CD14-positive monocyte (primary cell): ENCODE results near the gene GALNTL6. TPM values are rescaled to one million over a fixed set of nuclear protein-coding genes. Genes with fewer than 3 reads are reported as not detected.

ENCODE experiments used
- DNase-seq, 3 donors: peaks; one replicate each; pipeline ENCODE4 v3.0.0-alpha.2; 2011 to 2022
- H2AFZ ChIP-seq: 2 replicates; pipeline ENCODE4 v1.6.0; 2012; ENCODE audit warnings: mild to moderate bottlenecking, low read depth, low read length, inconsistent platforms; ENCODE audit not compliant: insufficient read depth, poor library complexity, severe bottlenecking
- H3K27ac ChIP-seq, 2 donors: 1 replicate in 1 of 2; 2 replicates in 1 of 2; pipeline ENCODE4 v1.5.1; 2012 to 2013; ENCODE audit warnings: low read length in 2 of 2, control low read depth in 1 of 2, inconsistent platforms in 1 of 2, low read depth in 1 of 2, mild to moderate bottlenecking in 1 of 2
- H3K27me3 ChIP-seq, 2 donors: one replicate each; pipeline versions ENCODE4 v1.6.0 to v1.6.1; 2011 to 2013; ENCODE audit warnings: low read length in 2 of 2; ENCODE audit not compliant: control insufficient read depth in 2 of 2, insufficient read depth in 2 of 2
- H3K36me3 ChIP-seq, 2 donors: replicated peaks in 1 of 2; 1 replicate in 1 of 2; 2 replicates in 1 of 2; pipeline versions ENCODE4 v1.5.1 to v1.6.1; 2012 to 2013; ENCODE audit warnings: low read length in 2 of 2, control low read depth in 1 of 2, inconsistent platforms in 1 of 2, mild to moderate bottlenecking in 1 of 2; ENCODE audit not compliant: insufficient read depth in 2 of 2, control insufficient read depth in 1 of 2
- H3K4me1 ChIP-seq, 2 donors: 1 replicate in 1 of 2; 2 replicates in 1 of 2; pipeline versions ENCODE4 v1.5.1 to v1.6.1; 2012 to 2013; ENCODE audit warnings: low read length in 2 of 2, control low read depth in 1 of 2, inconsistent platforms in 1 of 2, mild to moderate bottlenecking in 1 of 2, moderate library complexity in 1 of 2; ENCODE audit not compliant: insufficient read depth in 2 of 2, control insufficient read depth in 1 of 2
- H3K4me2 ChIP-seq: replicated peaks from 2 replicates; pipeline ENCODE3; 2012; ENCODE audit warnings: low read length, moderate library complexity, mild to moderate bottlenecking; ENCODE audit not compliant: poor library complexity, severe bottlenecking; ENCODE audit errors: extremely low read depth
- H3K4me3 ChIP-seq, 3 experiments: fragments of 200-600 bp in 1 of 3; sonication (generic) in 1 of 3; replicated peaks in 1 of 3; 1 replicate in 2 of 3; 2 replicates in 1 of 3; pipeline ENCODE4 v1.5.1; 2011 to 2013; ENCODE audit warnings: low read length in 3 of 3, mild to moderate bottlenecking in 3 of 3, control low read depth in 2 of 3, low read depth in 2 of 3, inconsistent platforms in 1 of 3, moderate library complexity in 1 of 3
- H3K79me2 ChIP-seq: 2 replicates; pipeline ENCODE4 v1.6.0; 2012; ENCODE audit warnings: mild to moderate bottlenecking, control low read depth, inconsistent platforms, low read length, moderate library complexity; ENCODE audit not compliant: insufficient read depth
- H3K9ac ChIP-seq: 2 replicates; pipeline ENCODE4 v1.6.0; 2017; ENCODE audit warnings: low read length, mild to moderate bottlenecking; ENCODE audit not compliant: insufficient read depth, poor library complexity, severe bottlenecking
- H3K9me3 ChIP-seq, 2 donors: replicated peaks in 1 of 2; 1 replicate in 1 of 2; 2 replicates in 1 of 2; pipeline versions ENCODE4 v1.5.1 to v1.6.1; 2012 to 2013; ENCODE audit warnings: low read length in 2 of 2, control low read depth in 1 of 2; ENCODE audit not compliant: control insufficient read depth in 1 of 2, insufficient read depth in 1 of 2
- H4K20me1 ChIP-seq: 2 replicates; pipeline ENCODE4 v1.6.0; 2012; ENCODE audit warnings: mild to moderate bottlenecking, low read length, control low read depth, moderate library complexity; ENCODE audit not compliant: insufficient read depth
- H3K27ac Mint-ChIP-seq, 7 donors: one replicate each; pipeline ENCODE4 v1.8.0; 2020; ENCODE audit warnings: mild to moderate bottlenecking in 7 of 7, mixed read lengths in 7 of 7, moderate library complexity in 6 of 7, inconsistent platforms in 2 of 7
- H3K27me3 Mint-ChIP-seq, 3 donors: one replicate each; pipeline ENCODE4 v1.8.0; 2021 to 2022; ENCODE audit warnings: low read depth in 3 of 3, mild to moderate bottlenecking in 3 of 3, mixed read lengths in 3 of 3, moderate library complexity in 3 of 3, inconsistent platforms in 1 of 3
- H3K36me3 Mint-ChIP-seq, 2 donors: one replicate each; pipeline ENCODE4 v1.8.0; 2020; ENCODE audit warnings: mixed read lengths in 2 of 2, inconsistent platforms in 1 of 2, mild to moderate bottlenecking in 1 of 2
- H3K4me1 Mint-ChIP-seq: one replicate; pipeline ENCODE4 v1.8.0; 2020; ENCODE audit warnings: mild to moderate bottlenecking, mixed read lengths
- H3K4me3 Mint-ChIP-seq, 2 donors: one replicate each; pipeline ENCODE4 v1.8.0; 2020; ENCODE audit warnings: mild to moderate bottlenecking in 2 of 2, mixed read lengths in 2 of 2, moderate library complexity in 1 of 2
- H3K9me3 Mint-ChIP-seq, 7 donors: one replicate each; pipeline ENCODE4 v1.8.0; 2020 to 2022; ENCODE audit warnings: mixed read lengths in 7 of 7, mild to moderate bottlenecking in 6 of 7, moderate library complexity in 6 of 7, inconsistent platforms in 2 of 7
- CTCF ChIP-seq: fragments of 200-600 bp; IDR thresholded peaks from one replicate; pipeline ENCODE4 v1.8.0; 2022; ENCODE audit warnings: antibody characterized with exemption, mild to moderate bottlenecking
- WGBS: methylation state at CpG from one replicate; pipeline ENCODE4 v1.1.5; 2013; ENCODE audit warnings: missing lambda C conversion rate; ENCODE audit not compliant: insufficient coverage; 5-methylcytosine and 5-hydroxymethylcytosine counted together
- intact Hi-C, 2 donors: fragments of 100-400 bp; cut with micrococcal nuclease; formaldehyde crosslinking; loops; one replicate each; pipeline versions ENCODE4 v1.15.0 to v1.15.1; 2023
- polyA plus RNA-seq, 3 donors: library from polyadenylated mRNA; depleted of rRNA in 1 of 3; unstranded in 2 of 3; stranded (reverse) in 1 of 3; fragments of 300-500 nt in 2 of 3; fragments of >200 nt in 1 of 3; fragmentation: Illumina TruSeq in 2 of 3; gene quantifications; 1 replicate in 2 of 3; 2 replicates in 1 of 3; pipeline ENCODE4 v1.2.3, GENCODE V29; 2012 to 2021

GALNTL6 gene
- polyA plus RNA-seq, 3 donors, result 0.05 TPM; not detected in 2

GRCh38 chr4:171947400-171947799 is 134.2 kb downstream of the GALNTL6 start:
- Histone ChIP-seq H3K4me2 (no peak overlapping the region), H3K9ac (no peak overlapping the region), H3K9me3 (no peaks in the 10 kb centered on the region), H3K36me3 (no peaks in the 10 kb centered on the region), H3K79me2 (no peaks in the 10 kb centered on the region), H3K27ac (no peak overlapping the region), H3K4me1 (no peaks in the 10 kb centered on the region), H3K27me3 (no peaks in the 10 kb centered on the region), H4K20me1 (no peaks in the 10 kb centered on the region), H3K4me3 (no peak overlapping the region), H2AFZ (no peak overlapping the region)
- no peak for DNase-seq
- no peak for TF ChIP-seq CTCF
- Mint-ChIP-seq H3K9me3 (peaks cover 0 to 4% (median 2%) of the 10 kb centered on the region in 7 donors), H3K27me3 (no peaks in the 10 kb centered on the region), H3K4me1 (no peaks in the 10 kb centered on the region), H3K27ac (no peak overlapping the region), H3K36me3 (no peaks in the 10 kb centered on the region), H3K4me3 (no peak overlapping the region)
- intact Hi-C loops, result no loop called here

GRCh38 chr4:171948038-171948437 is 134.8 kb downstream of the GALNTL6 start:
- intact Hi-C loops, result no loop called here
- no peak for DNase-seq
- no peak overlapping the region for H3K27ac Mint-ChIP-seq
- no peaks in the 10 kb centered on the region for H3K36me3 ChIP-seq
- 88% methylated on average over 1 of the region's 2 CpGs for WGBS
- no peak overlapping the region for H3K9ac ChIP-seq
- H3K9me3 Mint-ChIP-seq, result peaks cover 0 to 4% (median 2%) of the 10 kb centered on the region in 7 donors
- H3K79me2 ChIP-seq, result no peaks in the 10 kb centered on the region
- no peak overlapping the region for H3K27ac ChIP-seq
- H3K27me3 Mint-ChIP-seq, result no peaks in the 10 kb centered on the region
- H3K4me3 Mint-ChIP-seq, result no peak overlapping the region
- no peaks in the 10 kb centered on the region for H3K36me3 Mint-ChIP-seq
- no peaks in the 10 kb centered on the region for H4K20me1 ChIP-seq
- no peak for TF ChIP-seq CTCF
- H3K4me2 ChIP-seq, result no peak overlapping the region
- no peaks in the 10 kb centered on the region for H3K9me3 ChIP-seq
- no peak overlapping the region for H2AFZ ChIP-seq
- no peak overlapping the region for H3K4me3 ChIP-seq
- H3K27me3 ChIP-seq, result no peaks in the 10 kb centered on the region
- no peaks in the 10 kb centered on the region for H3K4me1 ChIP-seq
- H3K4me1 Mint-ChIP-seq, result no peaks in the 10 kb centered on the region
